NCI-H2171 (cell line): ENCODE measurements around the gene LINC01488.

Experiments
- DNase-seq: peaks from one replicate; lab custom pipeline; 2025; lab: John Stamatoyannopoulos, UW

Gene LINC01488

GRCh38 chr11:69481393-69481844 lies at the start of gene LINC01488:
LINC01488 (plus strand) TSS chr11:69481663.
- no peak for DNase-seq

GRCh38 chr11:69431893-69432738 lies 49.3 kb upstream of the LINC01488 start:
- no peak for DNase-seq

- DNase-seq: no peak
These were observed 47.7 kb upstream of the LINC01488 start for GRCh38 chr11:69433741-69434140.

GRCh38 chr11:69434471-69434931 lies 47.0 kb upstream of the LINC01488 start:
- DNase-seq: no peak

- no peak for DNase-seq
These were observed 46.1 kb upstream of the LINC01488 start for GRCh38 chr11:69435161-69435986.

GRCh38 chr11:69436041-69436982 lies 45.2 kb upstream of the LINC01488 start:
- DNase-seq: no peak

GRCh38 chr11:69437001-69437875 lies 44.2 kb upstream of the LINC01488 start:
- DNase-seq: no peak

- DNase-seq: no peak
These were observed 43.6 kb upstream of the LINC01488 start for GRCh38 chr11:69437876-69438205.

GRCh38 chr11:69438286-69438920 lies 43.1 kb upstream of the LINC01488 start:
- DNase-seq: no peak

- no peak for DNase-seq
These were observed 42.3 kb upstream of the LINC01488 start for GRCh38 chr11:69439127-69439526.

- no peak for DNase-seq
These were observed 41.6 kb upstream of the LINC01488 start for GRCh38 chr11:69439651-69440464.

- DNase-seq: no peak
These were observed 40.6 kb upstream of the LINC01488 start for GRCh38 chr11:69440876-69441275.

- no peak for DNase-seq
These were observed 39.3 kb upstream of the LINC01488 start for GRCh38 chr11:69442012-69442806.

GRCh38 chr11:69442807-69443137 lies 38.7 kb upstream of the LINC01488 start:
- DNase-seq: no peak

- DNase-seq: peak; percentile 91
These were observed 38.1 kb upstream of the LINC01488 start for GRCh38 chr11:69443138-69443967.

GRCh38 chr11:69443968-69444364 lies 37.5 kb upstream of the LINC01488 start:
- DNase-seq: no peak

GRCh38 chr11:69444381-69445130 lies 36.9 kb upstream of the LINC01488 start:
- DNase-seq: no peak
